NCI-H748 (cell line): ENCODE results near the gene LGALS4.
"Not testable (repeated sequence)": the region's sequence is repeated elsewhere in the genome, so short reads cannot be mapped to it uniquely, and the experiment has no call there.

ENCODE experiments used
- DNase-seq: peaks from one replicate; lab custom pipeline; 2025; ENCODE audit not compliant: unreplicated experiment; lab: John Stamatoyannopoulos, UW

LGALS4 gene, protein sequence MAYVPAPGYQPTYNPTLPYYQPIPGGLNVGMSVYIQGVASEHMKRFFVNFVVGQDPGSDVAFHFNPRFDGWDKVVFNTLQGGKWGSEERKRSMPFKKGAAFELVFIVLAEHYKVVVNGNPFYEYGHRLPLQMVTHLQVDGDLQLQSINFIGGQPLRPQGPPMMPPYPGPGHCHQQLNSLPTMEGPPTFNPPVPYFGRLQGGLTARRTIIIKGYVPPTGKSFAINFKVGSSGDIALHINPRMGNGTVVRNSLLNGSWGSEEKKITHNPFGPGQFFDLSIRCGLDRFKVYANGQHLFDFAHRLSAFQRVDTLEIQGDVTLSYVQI

DNA sequence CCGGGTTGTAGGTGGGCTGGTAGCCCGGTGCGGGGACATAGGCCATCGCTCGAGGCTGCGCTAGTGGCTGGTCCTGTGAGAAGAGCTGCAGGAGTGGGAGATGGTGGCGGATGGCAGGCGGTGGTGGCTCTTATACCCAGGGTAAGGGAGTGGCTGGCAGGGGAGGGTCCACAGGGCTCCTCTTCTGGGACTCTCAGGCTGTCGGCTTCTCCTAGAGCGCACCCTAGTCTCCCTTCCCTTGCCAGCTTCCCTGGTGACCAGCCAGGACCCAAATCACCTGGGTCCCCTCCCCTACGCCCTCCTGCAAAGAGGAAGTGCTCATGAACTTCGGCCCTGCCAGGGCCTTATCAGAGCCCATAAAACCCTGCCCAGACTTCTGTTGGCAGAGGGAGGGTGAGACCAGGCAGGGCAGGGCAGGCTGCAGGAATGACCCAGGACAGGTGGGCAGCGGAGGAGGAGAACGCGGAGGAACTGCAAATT lies at the start of gene LGALS4:
TSS of gene LGALS4 (minus strand) at position 105 of the 480 bp plus-strand sequence. CDS start at position 46, 59 bp downstream.
- no peak for DNase-seq

GRCh38 chr19:38861368-38861767 lies 48.6 kb upstream of the LGALS4 start:
- no peak for DNase-seq

DNA sequence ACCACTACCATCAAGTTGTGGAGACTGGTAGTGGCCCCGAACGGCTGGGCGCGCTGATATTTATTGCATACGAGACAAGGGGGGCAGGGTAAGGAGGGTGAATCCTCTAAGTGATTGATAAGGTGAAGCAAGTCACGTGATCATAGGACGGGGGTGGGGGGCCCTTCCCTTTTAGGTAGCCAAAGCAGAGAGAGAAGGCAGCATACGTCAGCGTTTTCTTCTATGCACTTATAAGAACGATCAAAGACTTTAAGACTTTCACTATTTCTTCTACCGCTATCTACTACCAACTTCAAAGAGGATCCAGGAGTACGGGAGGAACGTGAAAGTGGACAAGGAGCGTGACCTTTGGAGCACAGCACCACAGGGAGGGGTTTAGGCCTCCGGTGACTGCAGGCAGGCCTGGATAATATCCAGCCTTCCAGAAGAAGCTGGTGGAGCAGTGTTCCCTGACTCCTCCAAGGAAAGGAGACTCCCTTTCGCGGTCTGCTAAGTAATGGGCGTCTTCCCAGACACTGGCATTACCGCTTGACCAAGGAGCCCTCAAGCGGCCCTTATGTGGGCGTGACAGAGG lies 47.0 kb upstream of the LGALS4 start:
- DNase-seq, result not testable (repeated sequence)

DNA sequence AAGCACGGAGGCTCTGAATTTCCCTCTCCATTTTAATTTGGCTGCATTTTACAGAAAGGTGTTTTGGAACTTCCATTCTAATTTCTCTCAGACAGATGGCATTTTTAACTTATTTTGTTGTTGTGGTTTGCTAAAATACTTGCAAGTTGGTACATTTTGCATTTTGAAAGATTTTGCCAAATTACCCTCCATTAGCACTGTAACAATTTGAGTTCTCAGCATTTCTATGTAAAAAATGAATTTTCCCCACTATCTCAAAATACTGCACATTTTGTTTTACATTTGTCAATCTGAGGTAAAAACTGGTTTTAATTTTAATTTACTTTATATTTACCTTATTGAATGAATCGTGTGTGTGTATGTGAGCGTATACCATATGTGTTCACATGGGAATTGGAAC lies 44.1 kb upstream of the LGALS4 start:
- DNase-seq, result no peak

DNA sequence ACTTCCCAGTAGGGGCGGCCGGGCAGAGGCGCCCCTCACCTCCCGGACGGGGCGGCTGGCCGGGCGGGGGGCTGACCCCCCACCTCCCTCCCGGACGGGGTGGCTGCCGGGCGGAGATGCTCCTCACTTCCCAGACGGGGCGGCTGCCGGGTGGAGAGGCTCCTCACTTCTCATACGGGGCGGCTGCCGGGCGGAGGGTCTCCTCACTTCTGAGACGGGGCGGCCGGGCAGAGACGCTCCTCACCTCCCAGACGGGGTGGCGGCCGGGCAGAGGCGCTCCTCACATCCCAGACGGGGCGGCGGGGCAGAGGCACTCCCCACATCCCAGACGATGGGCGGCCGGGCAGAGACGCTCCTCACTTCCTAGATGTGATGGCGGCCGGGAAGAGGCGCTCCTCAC lies 43.0 kb upstream of the LGALS4 start:
- not testable (repeated sequence) for DNase-seq

DNA sequence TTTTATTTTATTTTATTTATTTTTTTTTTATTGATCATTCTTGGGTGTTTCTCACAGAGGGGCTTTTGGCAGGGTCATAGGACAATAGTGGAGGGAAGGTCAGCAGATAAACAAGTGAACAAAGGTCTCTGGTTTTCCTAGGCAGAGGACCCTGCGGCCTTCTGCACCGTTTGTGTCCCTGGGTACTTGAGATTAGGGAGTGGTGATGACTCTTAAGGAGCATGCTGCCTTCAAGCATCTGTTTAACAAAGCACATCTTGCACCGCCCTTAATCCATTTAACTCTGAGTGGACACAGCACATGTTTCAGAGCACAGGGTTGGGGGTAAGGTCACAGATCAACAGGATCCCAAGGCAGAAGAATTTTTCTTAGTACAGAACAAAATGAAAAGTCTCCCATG lies 42.2 kb upstream of the LGALS4 start:
- DNase-seq, result peak; percentile 71

DNA sequence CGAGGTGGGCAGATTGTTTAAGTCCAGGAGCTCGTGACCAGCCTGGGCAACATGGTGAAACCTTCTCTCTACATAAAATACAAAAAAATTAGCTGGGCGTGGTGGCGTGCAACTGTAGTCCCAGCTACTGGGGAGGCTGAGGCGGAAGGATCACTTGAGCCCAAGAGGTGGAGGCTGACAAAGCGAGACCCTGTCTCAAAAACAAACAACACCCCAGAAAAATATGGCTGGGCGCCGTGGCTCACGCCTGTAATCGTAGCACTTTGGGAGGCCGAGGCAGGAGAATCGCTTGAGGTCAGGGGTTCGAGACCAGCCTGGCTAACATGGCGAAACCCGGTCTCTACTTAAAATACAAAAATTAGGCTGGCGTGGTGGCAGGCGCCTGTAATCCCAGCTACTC lies 40.5 kb upstream of the LGALS4 start:
- DNase-seq, result no peak

DNA sequence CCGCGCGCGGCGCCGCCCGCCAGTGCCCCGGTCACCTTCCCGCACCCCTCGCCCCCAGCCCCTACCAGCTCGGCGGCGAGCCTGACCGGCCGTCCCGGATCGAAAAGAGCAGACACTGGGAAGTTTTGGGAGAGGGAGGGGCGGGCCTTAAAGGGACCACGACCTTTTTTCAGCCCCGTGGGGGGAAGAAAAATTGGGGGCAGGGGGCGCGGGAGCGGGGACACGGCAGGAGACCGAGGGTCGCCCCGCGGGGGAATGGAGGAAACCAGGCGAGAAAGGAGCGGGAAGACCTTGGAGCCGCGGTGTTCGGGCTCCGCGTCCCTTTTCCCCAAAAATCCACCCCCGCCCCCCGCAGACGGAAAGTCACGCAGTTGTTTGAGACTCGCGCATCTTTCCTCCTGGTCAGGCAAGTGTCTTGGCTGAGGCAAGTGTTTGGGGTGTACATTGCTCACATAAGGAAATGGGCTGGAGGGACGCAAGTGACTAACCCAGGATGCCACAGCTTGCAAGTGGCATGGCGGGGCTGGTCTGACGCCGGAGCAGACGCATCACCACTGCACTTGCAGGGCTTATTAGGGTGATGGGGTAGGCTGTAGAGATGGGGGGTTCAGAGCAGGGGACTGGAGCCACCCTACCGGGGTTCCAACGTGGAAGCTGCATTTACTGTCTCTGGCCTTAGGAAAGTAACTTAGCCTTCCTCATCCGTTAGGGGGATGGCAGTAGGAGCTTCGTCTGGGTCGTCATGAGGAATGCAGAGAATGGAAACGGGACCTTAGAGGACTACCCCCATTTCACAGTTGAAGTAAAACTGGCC lies 39.7 kb upstream of the LGALS4 start:
- DNase-seq, result peak; percentile 63

- DNase-seq, result peak; percentile 95
Observed at GRCh38 chr19:38851622-38852230, 39.0 kb upstream of the LGALS4 start.

- no peak for DNase-seq
Observed at GRCh38 chr19:38850976-38851621, 38.4 kb upstream of the LGALS4 start.

DNA sequence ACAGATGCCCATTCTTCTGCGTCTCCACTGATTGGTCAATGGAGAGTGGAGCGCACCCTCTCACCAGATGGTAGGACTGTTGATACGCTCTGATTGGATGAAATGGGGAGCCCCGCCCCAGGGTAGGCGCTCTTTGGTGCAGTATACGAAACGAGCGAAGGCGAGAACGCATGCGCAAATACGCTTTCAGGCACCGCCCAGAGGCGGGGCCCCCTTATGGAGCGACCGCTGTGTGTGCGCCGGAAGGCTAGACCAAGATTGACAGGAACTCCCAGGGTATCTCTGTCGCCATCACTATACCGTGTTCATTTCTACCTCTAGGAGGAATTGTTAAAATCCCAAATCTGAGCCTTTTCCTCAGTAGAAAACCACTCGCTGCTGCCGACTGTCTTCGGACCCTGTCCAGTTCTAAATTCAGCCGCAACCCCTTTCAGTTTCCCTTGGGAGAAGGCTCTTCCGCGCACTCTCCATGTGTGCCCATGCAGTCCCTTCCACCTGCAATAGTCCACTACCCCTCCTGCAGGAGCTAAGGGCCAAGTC lies 37.8 kb upstream of the LGALS4 start:
- DNase-seq, result peak; percentile 89

DNA sequence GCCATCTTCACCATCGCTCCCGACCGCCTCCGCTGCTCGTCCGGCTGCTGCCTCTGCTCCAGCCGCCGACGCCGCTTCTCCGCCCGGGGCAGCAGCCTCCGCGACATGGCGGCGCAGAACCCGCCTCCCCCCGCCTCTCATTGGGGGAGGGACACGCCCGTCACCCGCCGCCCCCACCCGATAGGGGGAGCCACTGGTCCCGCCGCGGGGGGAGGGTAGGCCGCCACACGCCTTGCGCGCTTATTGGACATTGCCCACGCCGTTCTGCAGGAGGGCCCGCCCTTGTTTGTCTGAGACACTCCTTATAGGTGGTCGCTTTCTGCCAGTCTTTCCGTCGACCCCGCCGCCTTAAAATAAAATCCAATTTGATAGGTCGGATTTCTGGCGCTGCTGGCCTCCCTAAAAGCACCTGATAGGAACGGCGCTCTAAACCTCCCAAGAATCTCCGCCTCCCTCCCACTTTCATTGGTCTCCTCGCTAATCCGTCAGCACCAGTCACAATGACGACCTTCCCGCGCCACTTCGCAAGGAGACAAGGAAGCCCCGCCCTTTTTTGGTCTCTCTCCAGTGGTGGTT lies 37.2 kb upstream of the LGALS4 start, which contains the start of gene HNRNPL:
TSS of gene HNRNPL (minus strand) at position 127 of the 576 bp plus-strand sequence. CDS start at position 107, 20 bp downstream.
- DNase-seq, result peak; percentile 100

DNA sequence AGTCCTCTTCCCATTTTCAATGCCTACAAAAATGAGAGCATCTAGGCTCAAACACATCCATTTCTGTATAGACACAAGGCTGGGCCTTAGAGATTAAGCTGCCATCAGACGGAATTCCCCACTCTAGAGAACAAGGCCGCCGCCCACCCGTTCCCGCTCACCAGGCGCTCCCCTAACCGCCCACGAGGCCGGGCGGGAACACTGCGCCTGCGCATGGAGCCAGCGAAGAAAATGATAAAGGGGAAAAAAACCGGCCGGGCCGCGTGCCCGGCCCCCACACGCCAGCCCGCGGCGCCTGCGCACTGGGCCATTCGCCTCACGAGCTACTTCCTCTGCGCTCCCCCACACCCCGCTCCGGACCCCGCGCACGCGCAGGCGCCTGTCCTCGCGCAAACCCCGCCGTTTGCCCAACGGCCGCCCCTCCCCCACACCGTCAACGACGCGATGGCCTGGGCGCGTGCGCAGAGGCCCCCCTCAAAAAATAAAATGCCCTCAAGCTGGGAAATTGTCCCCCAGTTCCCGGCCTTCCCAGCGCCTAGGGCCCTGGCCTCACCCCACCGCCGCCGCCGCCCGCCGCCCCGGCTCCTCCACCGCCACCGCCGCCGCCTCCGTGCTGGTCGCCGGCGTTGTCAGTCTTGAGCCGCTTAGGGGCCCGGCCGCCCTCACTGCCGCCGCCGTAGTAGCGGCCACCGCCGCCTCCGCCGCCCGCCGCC lies 36.6 kb upstream of the LGALS4 start:
- DNase-seq, result peak; percentile 98

DNA sequence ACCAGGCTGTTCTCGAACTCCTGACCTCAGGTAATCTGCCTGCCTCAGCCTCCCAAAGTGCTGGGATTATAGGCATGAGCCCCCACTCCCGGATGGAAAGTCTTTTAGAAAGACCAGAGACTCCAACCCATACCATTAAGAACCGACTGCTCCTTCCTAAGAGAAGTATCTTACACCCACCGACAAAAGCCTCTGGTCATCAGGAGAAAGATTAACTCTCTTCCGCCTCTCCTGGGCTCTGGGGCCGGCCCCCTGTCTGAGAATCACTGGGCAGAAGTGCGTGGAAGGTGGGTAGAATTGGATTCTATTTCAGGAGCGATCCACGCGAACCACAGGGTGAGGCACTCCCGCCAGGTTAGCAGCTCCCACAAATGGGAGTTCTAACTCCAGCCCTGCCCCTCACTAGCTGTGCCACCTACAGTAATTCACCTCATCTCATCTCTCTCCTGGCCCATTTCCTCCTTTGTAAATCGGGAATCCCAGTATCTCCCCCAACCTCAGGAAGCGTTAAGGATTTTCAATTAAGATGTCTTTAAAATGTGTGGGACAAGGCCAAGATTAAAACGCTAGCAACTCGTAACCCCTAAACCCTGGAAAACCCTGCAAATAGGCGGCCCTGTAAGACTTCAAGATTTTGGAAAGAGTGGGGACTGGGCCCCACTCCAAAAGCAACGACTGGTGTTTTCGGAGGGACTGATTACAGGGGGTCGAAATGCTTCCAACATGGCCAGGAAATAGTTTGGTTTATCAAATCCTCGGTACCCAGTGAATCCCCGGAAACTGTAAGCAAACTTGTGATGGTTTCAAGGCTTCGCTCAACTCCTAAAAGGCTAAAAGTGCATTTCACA lies 35.8 kb upstream of the LGALS4 start:
- no peak for DNase-seq

GRCh38 chr19:38846097-38846496 lies 33.4 kb upstream of the LGALS4 start:
- no peak for DNase-seq

DNA sequence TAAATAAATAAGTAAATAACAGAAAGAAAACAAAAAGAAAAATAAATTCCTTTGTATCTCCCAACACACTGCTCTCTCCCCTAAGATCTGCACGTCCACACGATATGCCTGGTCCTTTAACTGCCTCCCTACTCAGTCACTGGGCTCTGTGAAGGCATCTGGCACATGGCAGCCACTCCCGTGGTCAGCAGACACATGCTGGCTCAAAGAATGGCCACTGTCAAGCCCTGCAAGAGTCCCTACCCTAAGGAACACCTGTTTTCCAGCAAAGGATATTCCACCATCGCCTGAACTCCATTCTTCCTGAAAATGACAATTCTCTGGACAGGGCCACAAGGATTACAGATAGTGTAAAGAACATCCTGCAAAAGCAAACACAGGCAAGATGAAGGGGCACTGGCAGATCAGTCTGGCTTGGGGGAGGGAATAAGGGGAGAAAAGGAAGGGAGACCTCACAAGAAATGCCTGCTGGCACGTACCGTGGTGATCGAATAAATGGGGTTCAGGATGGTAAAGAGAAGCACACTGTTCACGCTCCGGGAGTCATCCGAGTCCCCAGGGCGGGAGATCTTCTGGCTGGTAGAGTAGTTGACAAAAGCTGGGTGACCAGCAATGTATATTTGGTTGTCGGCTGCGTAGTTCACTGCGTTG lies 32.8 kb upstream of the LGALS4 start:
- DNase-seq, result no peak

DNA sequence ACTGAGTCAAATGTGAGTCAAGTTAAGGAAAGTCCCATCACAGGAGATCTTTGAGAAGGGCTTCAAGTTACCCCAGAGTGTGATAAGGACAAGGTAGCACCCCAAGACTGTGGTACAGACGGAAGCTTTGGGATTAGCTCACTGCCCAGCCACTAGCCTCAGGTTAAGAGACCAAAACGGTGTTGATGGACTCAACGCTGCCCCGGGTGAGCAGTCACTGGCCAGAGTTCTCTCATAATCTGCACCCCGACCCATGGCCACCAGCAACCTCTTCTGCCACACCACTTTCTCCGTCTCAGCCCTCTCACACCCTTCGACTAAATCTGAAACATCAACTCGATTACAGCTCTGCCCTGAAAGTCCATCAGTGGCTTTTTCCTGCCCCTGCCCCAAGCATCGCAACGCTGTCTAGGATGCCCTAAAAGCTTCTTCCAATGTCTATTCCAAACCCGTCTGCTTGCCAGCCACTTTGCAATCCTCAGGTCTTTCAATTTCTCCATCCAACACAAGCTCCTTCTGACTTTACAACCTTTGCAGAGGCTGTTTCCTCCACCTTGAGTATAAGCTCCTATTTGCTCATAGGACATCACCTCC lies 31.4 kb upstream of the LGALS4 start:
- DNase-seq, result no peak
